KMS-11 (cell line): ENCODE results near the gene CNOT3.

Source experiments
- H2AFZ ChIP-seq: fragments of 200-600 bp; sonication (generic); 2 replicates; pipeline ENCODE4 v1.6.1; 2016; ENCODE audit warnings: antibody characterized with exemption, mixed run types, low read depth
- H3K27ac ChIP-seq: fragments of 200-600 bp; sonication (generic); 2 replicates; pipeline ENCODE4 v1.6.1; 2016; ENCODE audit warnings: mild to moderate bottlenecking, mixed run types
- H3K27me3 ChIP-seq: fragments of 200-600 bp; sonication (generic); 2 replicates; pipeline ENCODE4 v1.6.1; 2017; ENCODE audit warnings: mild to moderate bottlenecking, low read depth, mixed run types, moderate library complexity; ENCODE audit not compliant: insufficient read depth
- H3K36me3 ChIP-seq: fragments of 200-600 bp; sonication (generic); 2 replicates; pipeline ENCODE4 v1.6.1; 2017; ENCODE audit warnings: mild to moderate bottlenecking, mixed run types; ENCODE audit not compliant: insufficient read depth
- H3K4me1 ChIP-seq: fragments of 200-600 bp; sonication (generic); 2 replicates; pipeline ENCODE4 v1.6.1; 2016; ENCODE audit warnings: mild to moderate bottlenecking, low read depth, mixed run types; ENCODE audit not compliant: poor library complexity, severe bottlenecking
- H3K4me2 ChIP-seq: fragments of 200-600 bp; sonication (generic); 2 replicates; pipeline ENCODE4 v1.7.0; 2016; ENCODE audit warnings: mild to moderate bottlenecking, mixed run types
- H3K4me3 ChIP-seq: fragments of 200-600 bp; sonication (generic); IDR thresholded peaks from 2 replicates; pipeline ENCODE4 v1.6.1; 2017; ENCODE audit warnings: low read depth, low read length, mixed read lengths; ENCODE audit not compliant: insufficient read depth
- H3K79me2 ChIP-seq: fragments of 200-600 bp; sonication (generic); 2 replicates; pipeline ENCODE4 v1.6.1; 2016; ENCODE audit warnings: low read depth, mixed run types; ENCODE audit not compliant: insufficient read depth
- H3K9ac ChIP-seq: fragments of 200-600 bp; sonication (generic); 2 replicates; pipeline ENCODE4 v1.6.1; 2016; ENCODE audit warnings: mild to moderate bottlenecking, mixed run types
- H4K20me1 ChIP-seq: fragments of 200-600 bp; sonication (generic); 2 replicates; pipeline ENCODE4 v1.6.1; 2016; ENCODE audit warnings: mild to moderate bottlenecking, mixed run types; ENCODE audit not compliant: insufficient read depth
- TF ChIP-seq, protein P1 (sequence below): fragments of 200-600 bp; sonication (generic); conservative IDR thresholded peaks from 2 replicates; pipeline ENCODE4 v1.6.1; 2017; ENCODE audit warnings: low read depth, mild to moderate bottlenecking, antibody characterized with exemption, low read length, moderate library complexity, mixed read lengths

CNOT3 gene

DNA sequence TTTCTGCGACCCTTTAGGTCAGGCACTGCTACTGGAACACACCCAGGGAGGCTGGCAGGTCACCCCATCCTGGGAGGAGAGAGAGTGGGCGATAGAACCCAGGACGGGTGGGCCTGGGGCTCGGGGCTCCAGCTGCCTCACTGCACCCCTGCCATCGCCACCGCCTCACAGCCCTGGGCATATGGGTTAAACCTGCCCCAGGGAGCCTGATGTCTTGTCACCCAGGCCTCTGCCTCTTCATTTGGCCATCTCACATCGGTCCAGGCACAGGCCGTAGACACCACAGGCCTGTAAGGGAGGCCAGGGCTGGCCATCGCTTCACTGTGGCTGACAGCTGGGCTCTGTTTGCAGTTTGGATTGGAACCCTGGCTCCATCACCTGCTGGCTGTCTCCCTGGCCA, 11.8 kb upstream of the CNOT3 start:
- no peaks in the 10 kb centered on the region for H3K27me3 ChIP-seq
- H2AFZ ChIP-seq = no peak overlapping the region
- no peaks in the 10 kb centered on the region for H4K20me1 ChIP-seq
- TF ChIP-seq, protein P1, sequence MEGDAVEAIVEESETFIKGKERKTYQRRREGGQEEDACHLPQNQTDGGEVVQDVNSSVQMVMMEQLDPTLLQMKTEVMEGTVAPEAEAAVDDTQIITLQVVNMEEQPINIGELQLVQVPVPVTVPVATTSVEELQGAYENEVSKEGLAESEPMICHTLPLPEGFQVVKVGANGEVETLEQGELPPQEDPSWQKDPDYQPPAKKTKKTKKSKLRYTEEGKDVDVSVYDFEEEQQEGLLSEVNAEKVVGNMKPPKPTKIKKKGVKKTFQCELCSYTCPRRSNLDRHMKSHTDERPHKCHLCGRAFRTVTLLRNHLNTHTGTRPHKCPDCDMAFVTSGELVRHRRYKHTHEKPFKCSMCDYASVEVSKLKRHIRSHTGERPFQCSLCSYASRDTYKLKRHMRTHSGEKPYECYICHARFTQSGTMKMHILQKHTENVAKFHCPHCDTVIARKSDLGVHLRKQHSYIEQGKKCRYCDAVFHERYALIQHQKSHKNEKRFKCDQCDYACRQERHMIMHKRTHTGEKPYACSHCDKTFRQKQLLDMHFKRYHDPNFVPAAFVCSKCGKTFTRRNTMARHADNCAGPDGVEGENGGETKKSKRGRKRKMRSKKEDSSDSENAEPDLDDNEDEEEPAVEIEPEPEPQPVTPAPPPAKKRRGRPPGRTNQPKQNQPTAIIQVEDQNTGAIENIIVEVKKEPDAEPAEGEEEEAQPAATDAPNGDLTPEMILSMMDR = no peak
- H3K9ac ChIP-seq = no peak overlapping the region
- H3K79me2 ChIP-seq = no peaks in the 10 kb centered on the region
- H3K27ac ChIP-seq = no peak overlapping the region
- H3K36me3 ChIP-seq = no peaks in the 10 kb centered on the region; the same call in 1 of the 2 replicates
- H3K4me2 ChIP-seq = no peak overlapping the region
- H3K4me1 ChIP-seq = no peaks in the 10 kb centered on the region
- H3K4me3 ChIP-seq = no peak overlapping the region

DNA sequence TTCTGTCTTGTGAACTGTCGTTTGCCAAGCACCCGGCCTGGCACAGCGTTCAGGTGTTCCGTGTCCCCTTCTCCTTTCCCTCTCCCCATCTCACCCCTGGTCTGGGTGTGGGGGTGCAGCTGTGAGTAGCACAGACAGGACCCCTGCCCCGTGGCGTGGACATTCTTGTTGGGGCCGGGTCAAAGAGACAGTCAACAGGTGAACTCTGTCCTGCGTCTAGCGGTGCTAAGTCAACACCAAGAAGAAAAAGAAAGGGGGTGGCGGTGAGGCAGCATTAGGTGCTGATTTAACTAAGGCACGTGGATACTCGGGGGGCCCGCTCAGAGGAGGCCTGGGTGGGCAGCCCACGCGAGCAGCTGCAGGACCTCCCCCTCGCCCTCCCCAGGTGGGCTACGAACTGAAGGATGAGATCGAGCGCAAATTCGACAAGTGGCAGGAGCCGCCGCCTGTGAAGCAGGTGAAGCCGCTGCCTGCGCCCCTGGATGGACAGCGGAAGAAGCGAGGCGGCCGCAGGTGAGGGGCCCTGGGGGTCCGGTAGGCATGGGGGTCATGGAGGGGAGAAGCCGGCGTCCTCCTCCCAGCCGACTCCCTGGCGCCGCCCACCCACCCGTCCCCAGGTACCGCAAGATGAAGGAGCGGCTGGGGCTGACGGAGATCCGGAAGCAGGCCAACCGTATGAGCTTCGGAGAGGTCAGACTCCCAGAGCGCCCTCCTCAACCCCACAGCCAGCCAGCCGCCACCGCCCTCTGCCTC, 9.7 kb upstream of the CNOT3 start:
- Histone ChIP-seq H2AFZ (no peak overlapping the region), H3K4me1 (no peaks in the 10 kb centered on the region), H3K79me2 (no peaks in the 10 kb centered on the region), H4K20me1 (no peaks in the 10 kb centered on the region), H3K27me3 (no peaks in the 10 kb centered on the region), H3K27ac (no peak overlapping the region), H3K36me3 (no peaks in the 10 kb centered on the region), H3K4me3 (no peak overlapping the region), H3K4me2 (no peak overlapping the region), H3K9ac (no peak overlapping the region)
- TF ChIP-seq, protein P1 = no peak

DNA sequence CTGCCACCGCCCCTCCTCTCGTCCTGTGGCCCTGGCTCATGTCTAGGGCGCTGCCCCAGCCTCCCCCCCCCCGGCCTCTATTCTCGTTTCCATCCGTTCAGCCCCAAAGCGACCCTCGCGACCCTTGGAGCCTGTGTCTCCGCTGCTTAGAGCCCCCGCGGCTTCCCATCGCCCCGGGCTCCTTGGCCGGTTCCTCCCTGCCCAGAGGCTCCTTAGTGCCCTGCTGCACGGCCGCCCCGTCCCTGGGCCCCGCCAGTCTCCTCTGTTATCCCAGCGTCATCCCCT, 9.2 kb upstream of the CNOT3 start:
- Histone ChIP-seq H3K79me2 (no peaks in the 10 kb centered on the region), H3K4me2 (no peak overlapping the region), H2AFZ (no peak overlapping the region), H3K4me1 (no peaks in the 10 kb centered on the region), H3K9ac (no peak overlapping the region), H3K27ac (no peak overlapping the region), H3K4me3 (no peak overlapping the region), H4K20me1 (no peaks in the 10 kb centered on the region), H3K27me3 (no peaks in the 10 kb centered on the region), H3K36me3 (no peaks in the 10 kb centered on the region)
- TF ChIP-seq, protein P1 = no peak

DNA sequence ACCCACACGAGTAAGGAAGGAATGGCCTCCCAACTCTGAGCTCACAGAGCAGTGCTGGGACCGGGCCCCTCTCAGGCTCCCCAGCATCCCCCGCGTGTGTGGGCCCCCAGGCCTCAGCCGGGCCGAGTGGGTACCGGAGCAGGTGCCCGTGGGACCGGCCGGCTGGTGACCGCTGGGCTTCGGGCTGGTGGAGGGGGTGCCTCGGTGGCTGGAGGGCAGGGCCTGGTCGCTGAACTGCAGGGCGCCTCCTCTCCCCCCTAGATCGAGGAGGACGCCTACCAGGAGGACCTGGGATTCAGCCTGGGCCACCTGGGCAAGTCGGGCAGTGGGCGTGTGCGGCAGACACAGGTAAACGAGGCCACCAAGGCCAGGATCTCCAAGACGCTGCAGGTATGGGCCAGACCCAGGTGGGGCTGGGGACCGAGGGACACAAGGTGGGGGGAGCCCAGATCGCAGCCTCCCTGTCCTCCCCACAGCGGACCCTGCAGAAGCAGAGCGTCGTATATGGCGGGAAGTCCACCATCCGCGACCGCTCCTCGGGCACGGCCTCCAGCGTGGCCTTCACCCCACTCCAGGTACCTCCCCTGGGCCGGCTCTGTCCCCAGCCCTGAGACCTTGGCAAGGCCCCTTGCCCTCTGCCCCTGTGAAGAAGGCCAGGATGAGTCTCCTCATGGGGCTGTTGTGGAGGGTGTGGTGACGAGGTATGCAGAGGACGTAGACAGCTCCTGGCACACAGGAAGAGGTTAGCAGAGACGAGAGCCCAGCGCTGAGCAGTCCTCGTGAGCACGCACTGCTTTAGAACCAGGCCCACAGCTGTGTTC, 8.6 kb upstream of the CNOT3 start:
- Histone ChIP-seq H3K79me2 (no peaks in the 10 kb centered on the region), H3K4me3 (no peak overlapping the region), H3K4me1 (no peaks in the 10 kb centered on the region), H3K36me3 (no peaks in the 10 kb centered on the region), H3K27ac (no peak overlapping the region), H3K4me2 (no peak overlapping the region), H2AFZ (no peak overlapping the region), H3K9ac (no peak overlapping the region), H4K20me1 (no peaks in the 10 kb centered on the region), H3K27me3 (no peaks in the 10 kb centered on the region)
- TF ChIP-seq, protein P1 = no peak
